ENCODE data around the gene RWDD3. TPM values are rescaled to one million over a fixed set of nuclear protein-coding genes. Genes with fewer than 3 reads are reported as not detected.

RWDD3 gene
- total RNA-seq, 1 donor from 2014 or later, result 17.1 TPM

DNA sequence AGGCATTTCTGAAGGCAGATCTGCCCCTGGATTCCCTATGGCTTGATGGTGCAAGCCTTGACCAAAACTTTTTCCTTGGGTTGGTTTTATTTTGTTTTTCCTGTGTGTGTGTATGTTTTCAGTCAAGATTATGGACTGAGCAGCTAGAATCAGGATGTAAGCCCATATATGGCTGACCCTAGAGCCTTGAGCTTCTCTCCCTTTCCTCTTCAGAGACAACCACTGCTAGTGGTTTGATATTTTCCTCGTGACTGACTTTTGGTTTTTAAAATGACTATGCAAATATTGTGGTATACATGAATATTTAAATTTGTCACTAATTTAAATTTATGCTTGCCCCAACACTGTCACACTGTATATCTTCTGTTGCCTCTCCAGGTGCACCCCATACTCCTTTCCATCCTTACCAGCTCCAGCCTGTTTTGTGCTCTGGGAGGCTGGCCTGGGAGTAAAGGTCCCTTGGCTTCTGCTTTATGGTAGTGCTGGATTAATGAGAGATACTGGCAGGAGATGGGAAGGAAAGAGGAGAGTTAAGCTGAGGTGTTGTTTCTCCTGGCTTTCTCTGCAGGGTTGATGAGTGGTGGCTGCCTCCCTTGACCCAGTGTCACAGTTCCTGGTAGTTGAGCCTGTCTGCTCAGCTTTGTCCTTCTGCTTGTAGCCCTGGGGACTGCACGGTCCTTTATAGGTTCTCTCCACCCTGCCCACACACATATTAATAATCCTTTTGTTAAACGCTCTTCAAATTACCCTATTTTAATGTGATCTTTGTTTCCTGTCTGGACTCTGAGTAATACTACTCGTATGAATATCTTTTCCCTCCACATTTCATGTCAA lies 44.4 kb downstream of the RWDD3 start:
- peaks cover 3% of the 10 kb centered on the region for H3K27me3 Mint-ChIP-seq

DNA sequence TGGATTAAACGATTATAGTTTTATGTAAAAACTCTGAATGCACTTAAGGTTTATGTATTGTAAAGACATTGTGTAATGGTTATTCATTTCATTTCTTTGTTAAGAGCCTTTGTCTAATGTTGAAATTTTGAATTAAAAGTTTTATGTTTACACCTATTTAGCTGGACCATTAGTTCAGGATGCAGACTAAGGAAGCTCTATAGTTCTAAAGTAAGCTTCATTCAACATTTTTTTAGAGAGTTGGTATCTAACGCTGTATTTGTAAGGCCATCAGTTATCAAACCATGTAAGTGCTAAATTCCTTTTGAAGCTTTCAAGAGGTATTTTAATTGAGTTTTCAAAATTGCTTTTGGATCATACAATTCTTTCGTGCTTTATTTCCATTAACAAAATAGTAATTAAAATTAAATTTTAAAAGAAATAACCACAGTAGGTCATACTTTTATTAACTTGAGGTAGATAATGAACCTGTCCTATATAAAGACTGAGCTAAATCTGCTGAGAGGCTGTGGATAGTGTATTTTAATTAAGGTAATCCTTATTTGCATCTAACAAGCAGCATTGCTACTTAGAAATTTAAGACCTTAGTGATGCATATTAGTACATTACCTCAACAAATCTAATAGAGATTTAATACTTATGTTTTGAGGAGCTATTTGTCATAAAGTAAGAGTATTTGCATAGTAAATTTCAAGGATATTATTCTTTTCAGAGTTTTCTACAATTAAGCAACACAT lies 47.9 kb downstream of the RWDD3 start:
- Mint-ChIP-seq H3K36me3 (ENCODE audit: low read depth) (no peaks in the 10 kb centered on the region), H3K27me3 (peaks cover 3% of the 10 kb centered on the region), H3K9me3 (no peaks in the 10 kb centered on the region), H3K4me1 (no peaks in the 10 kb centered on the region), H3K27ac (no peak overlapping the region), H3K4me3 (no peak overlapping the region)
- ChIA-PET CTCF (no interaction called here), POLR2A (no interaction called here)
- DNase-seq, result no peak
- intact Hi-C loops (cut with micrococcal nuclease), result no loop called here
- TF ChIP-seq, protein P1, sequence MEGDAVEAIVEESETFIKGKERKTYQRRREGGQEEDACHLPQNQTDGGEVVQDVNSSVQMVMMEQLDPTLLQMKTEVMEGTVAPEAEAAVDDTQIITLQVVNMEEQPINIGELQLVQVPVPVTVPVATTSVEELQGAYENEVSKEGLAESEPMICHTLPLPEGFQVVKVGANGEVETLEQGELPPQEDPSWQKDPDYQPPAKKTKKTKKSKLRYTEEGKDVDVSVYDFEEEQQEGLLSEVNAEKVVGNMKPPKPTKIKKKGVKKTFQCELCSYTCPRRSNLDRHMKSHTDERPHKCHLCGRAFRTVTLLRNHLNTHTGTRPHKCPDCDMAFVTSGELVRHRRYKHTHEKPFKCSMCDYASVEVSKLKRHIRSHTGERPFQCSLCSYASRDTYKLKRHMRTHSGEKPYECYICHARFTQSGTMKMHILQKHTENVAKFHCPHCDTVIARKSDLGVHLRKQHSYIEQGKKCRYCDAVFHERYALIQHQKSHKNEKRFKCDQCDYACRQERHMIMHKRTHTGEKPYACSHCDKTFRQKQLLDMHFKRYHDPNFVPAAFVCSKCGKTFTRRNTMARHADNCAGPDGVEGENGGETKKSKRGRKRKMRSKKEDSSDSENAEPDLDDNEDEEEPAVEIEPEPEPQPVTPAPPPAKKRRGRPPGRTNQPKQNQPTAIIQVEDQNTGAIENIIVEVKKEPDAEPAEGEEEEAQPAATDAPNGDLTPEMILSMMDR (IDR thresholded peaks at IDR 0.05), result no peak
- ATAC-seq (ENCODE audit: low read depth), result no peak

More for the DNA sequence above, 44.4 kb downstream of the RWDD3 start:
- H3K9me3 Mint-ChIP-seq, result no peaks in the 10 kb centered on the region
- ATAC-seq (ENCODE audit: low read depth), result no peak
- no peak overlapping the region for H3K4me3 Mint-ChIP-seq
- no peaks in the 10 kb centered on the region for H3K36me3 Mint-ChIP-seq (ENCODE audit: low read depth)
- POLR2A ChIA-PET, result no interaction called here
- CTCF ChIA-PET, result no interaction called here
- no peak for DNase-seq
- no peak overlapping the region for H3K27ac Mint-ChIP-seq
- intact Hi-C loops (cut with micrococcal nuclease), result no loop called here
- TF ChIP-seq, protein P1 (IDR thresholded peaks at IDR 0.05), result no peak
- H3K4me1 Mint-ChIP-seq, result no peaks in the 10 kb centered on the region

DNA sequence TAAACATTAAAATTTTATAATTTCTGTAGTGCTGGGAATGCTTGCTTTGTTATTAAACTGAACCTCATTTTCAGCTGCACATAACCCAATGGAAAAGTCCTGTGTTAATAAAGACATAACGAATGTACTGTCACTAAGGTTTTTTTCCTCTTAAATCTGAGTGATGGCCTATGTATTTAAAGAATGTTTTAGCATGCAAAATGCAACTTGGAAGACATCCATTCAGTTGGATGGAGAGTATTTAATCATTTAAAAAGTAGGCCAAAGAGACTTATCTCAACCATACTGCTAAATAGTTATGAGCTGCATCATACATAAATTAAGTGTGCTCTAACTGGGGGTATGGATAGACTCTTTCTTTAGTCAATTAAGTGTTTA lies 48.5 kb downstream of the RWDD3 start:
- Mint-ChIP-seq H3K27ac (no peak overlapping the region), H3K4me1 (no peaks in the 10 kb centered on the region), H3K36me3 (ENCODE audit: low read depth) (no peaks in the 10 kb centered on the region), H3K27me3 (peaks cover 3% of the 10 kb centered on the region), H3K9me3 (no peaks in the 10 kb centered on the region), H3K4me3 (no peak overlapping the region)
- intact Hi-C loops (cut with micrococcal nuclease), result no loop called here
- DNase-seq (no peak), ATAC-seq (ENCODE audit: low read depth) (no peak)
- ChIA-PET POLR2A (no interaction called here), CTCF (no interaction called here)
- TF ChIP-seq, protein P1 (IDR thresholded peaks at IDR 0.05), result no peak

DNA sequence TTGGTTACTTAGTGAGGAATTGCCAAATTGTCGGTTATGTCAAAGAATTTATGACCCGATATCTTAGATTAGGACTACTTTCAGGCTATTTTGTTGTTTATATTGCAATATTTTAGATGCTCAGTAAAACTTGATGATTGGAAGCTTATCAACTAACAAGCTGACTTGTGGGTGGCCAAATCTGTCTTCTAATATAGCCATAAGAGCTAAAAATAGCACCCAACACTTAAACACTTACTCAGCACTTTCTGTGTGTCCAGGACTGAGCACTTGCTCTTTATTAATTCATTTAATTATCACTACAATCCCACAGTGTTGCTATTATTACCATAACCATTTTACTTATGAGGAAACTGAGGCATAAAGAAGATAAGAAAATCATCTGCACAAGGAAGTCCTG lies 50.4 kb downstream of the RWDD3 start:
- DNase-seq, result no peak
- H3K4me1 Mint-ChIP-seq, result no peaks in the 10 kb centered on the region
- ATAC-seq (ENCODE audit: low read depth), result no peak
- H3K27ac Mint-ChIP-seq, result no peak overlapping the region
- H3K27me3 Mint-ChIP-seq, result peaks cover 3% of the 10 kb centered on the region
- intact Hi-C loops (cut with micrococcal nuclease), result no loop called here
- H3K36me3 Mint-ChIP-seq (ENCODE audit: low read depth), result no peaks in the 10 kb centered on the region
- POLR2A ChIA-PET, result no interaction called here
- no peak overlapping the region for H3K4me3 Mint-ChIP-seq
- H3K9me3 Mint-ChIP-seq, result no peaks in the 10 kb centered on the region
- TF ChIP-seq, protein P1 (IDR thresholded peaks at IDR 0.05), result no peak
- CTCF ChIA-PET, result no interaction called here

DNA sequence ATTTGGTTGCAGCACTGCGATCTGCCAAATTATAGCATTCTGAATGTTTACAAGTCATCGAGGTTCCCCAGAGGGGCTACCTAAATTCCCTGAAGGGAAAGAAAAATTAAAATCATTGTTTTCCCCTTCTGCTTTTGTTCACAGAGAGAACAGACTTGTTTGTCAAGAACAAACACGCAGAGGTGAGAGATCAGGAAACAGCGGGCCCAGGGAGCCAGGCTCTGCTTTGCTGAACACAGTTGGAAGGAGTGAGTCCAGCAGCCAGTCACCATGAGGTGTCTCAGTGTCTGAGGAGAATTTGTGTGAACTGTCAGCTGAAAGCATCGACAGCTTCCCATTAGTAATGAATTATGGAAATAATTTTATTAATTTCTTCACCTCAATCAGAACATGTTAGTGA lies 52.5 kb downstream of the RWDD3 start:
- Mint-ChIP-seq H3K9me3 (no peaks in the 10 kb centered on the region), H3K4me3 (no peak overlapping the region), H3K4me1 (no peaks in the 10 kb centered on the region), H3K27ac (no peak overlapping the region), H3K36me3 (ENCODE audit: low read depth) (no peaks in the 10 kb centered on the region), H3K27me3 (peaks cover 3% of the 10 kb centered on the region)
- CTCF ChIA-PET, result no interaction called here
- DNase-seq (no peak), ATAC-seq (ENCODE audit: low read depth) (no peak)
- intact Hi-C loops (cut with micrococcal nuclease), result no loop called here
- TF ChIP-seq, protein P1 (IDR thresholded peaks at IDR 0.05), result no peak
- POLR2A ChIA-PET, result no interaction called here
